GM23248 (cell line): ENCODE measurements around the gene SMURF2.

Source experiments
- EZH2 ChIP-seq: fragments of 200-600 bp; sonication (generic); IDR thresholded peaks from 2 replicates; pipeline ENCODE4 v1.6.1; 2018; ENCODE audit warnings: antibody characterized with exemption, mild to moderate bottlenecking; ENCODE audit not compliant: insufficient read depth, poor library complexity, severe bottlenecking
- EZH2phosphoT487 ChIP-seq: fragments of 200-600 bp; sonication (generic); IDR thresholded peaks from 2 replicates; pipeline ENCODE4 v1.6.1; 2018; ENCODE audit warnings: antibody characterized with exemption, moderate library complexity, mild to moderate bottlenecking, low read depth; ENCODE audit not compliant: insufficient read depth

DNA sequence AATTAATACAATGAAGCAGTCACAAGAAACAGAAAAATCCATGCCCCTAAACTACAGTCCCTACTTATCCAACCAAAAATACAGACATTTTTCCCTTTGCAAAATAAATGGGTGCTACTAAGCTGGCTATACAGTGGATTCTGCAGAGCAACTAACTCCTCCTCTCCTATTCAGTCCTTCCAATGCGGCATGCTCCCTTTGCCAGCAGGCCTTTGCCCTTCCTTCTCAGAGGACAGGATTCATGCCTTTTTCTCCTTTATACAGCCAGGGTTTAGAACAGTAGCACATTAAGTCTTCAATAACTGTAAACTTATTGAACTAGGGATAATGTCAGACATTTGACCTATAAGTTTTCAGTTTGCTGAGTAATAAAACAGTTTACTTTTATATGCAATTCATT is 70.2 kb downstream of the SMURF2 start:
- TF ChIP-seq EZH2 (no peak), EZH2phosphoT487 (no peak)
